Forelimb muscle (tissue), 1 donor: ENCODE data around the gene CLSTN2. TPM values are rescaled to one million over a fixed set of nuclear protein-coding genes. Genes with fewer than 3 reads are reported as not detected.

Experiments used
- DNase-seq: peaks from one replicate; pipeline ENCODE4 v3.0.0-alpha.2; 2013; ENCODE audit warnings: low read depth
- polyA plus RNA-seq: library from polyadenylated mRNA; unstranded; fragments of 120-200 nt; gene quantifications from one replicate; pipeline ENCODE4 v1.2.1, GENCODE V29; 2013; ENCODE audit not compliant: insufficient read length

Gene CLSTN2
- polyA plus RNA-seq, 1 donor, result 2.1 TPM

GRCh38 chr3:139941580-139941979 lies 6.6 kb downstream of the CLSTN2 start:
- DNase-seq, result no peak

- no peak for DNase-seq
These were observed 9.4 kb downstream of the CLSTN2 start for GRCh38 chr3:139944256-139944910.

GRCh38 chr3:139945386-139945785 lies 10.4 kb downstream of the CLSTN2 start:
- DNase-seq, result no peak

- no peak for DNase-seq
These were observed 11.0 kb downstream of the CLSTN2 start for GRCh38 chr3:139945942-139946341.

- no peak for DNase-seq
These were observed 13.5 kb downstream of the CLSTN2 start for GRCh38 chr3:139948467-139948866.

- DNase-seq, result no peak
These were observed 13.9 kb downstream of the CLSTN2 start for GRCh38 chr3:139948898-139949297.

- no peak for DNase-seq
These were observed 18.3 kb downstream of the CLSTN2 start for GRCh38 chr3:139953131-139953910.

GRCh38 chr3:139954146-139954860 lies 19.3 kb downstream of the CLSTN2 start:
- DNase-seq, result no peak

- no peak for DNase-seq
These were observed 22.9 kb downstream of the CLSTN2 start for GRCh38 chr3:139957844-139958243.

GRCh38 chr3:139969386-139969785 lies 34.4 kb downstream of the CLSTN2 start:
- no peak for DNase-seq

- no peak for DNase-seq
These were observed 35.5 kb downstream of the CLSTN2 start for GRCh38 chr3:139970526-139970925.

GRCh38 chr3:139974809-139975425 lies 39.9 kb downstream of the CLSTN2 start:
- no peak for DNase-seq

- no peak for DNase-seq
These were observed 40.8 kb downstream of the CLSTN2 start for GRCh38 chr3:139975594-139976365.

- DNase-seq, result no peak
These were observed 44.0 kb downstream of the CLSTN2 start for GRCh38 chr3:139978966-139979365.

- DNase-seq, result no peak
These were observed 45.0 kb downstream of the CLSTN2 start for GRCh38 chr3:139979991-139980390.

- no peak for DNase-seq
These were observed 47.4 kb downstream of the CLSTN2 start for GRCh38 chr3:139982404-139982803.

GRCh38 chr3:139985576-139985975 lies 50.6 kb downstream of the CLSTN2 start:
- no peak for DNase-seq

- no peak for DNase-seq
These were observed 52.9 kb downstream of the CLSTN2 start for GRCh38 chr3:139987908-139988307.

- no peak for DNase-seq
These were observed 53.6 kb downstream of the CLSTN2 start for GRCh38 chr3:139988472-139989156.

GRCh38 chr3:139994891-139995290 lies 59.9 kb downstream of the CLSTN2 start:
- DNase-seq, result no peak

- no peak for DNase-seq
These were observed 69.3 kb downstream of the CLSTN2 start for GRCh38 chr3:140004271-140004670.
